Testis (tissue), 3 donors: Measurements from ENCODE around the gene KLK12. TPM values are rescaled to one million over a fixed set of nuclear protein-coding genes. Genes with fewer than 3 reads are reported as not detected.

ENCODE experiments used
- DNase-seq: peaks from one replicate; pipeline ENCODE4 v3.0.0-alpha.2; 2019
- H3K27ac ChIP-seq, 2 donors: fragments of 200-600 bp; sonication (generic); one replicate each; pipeline ENCODE4 v1.5.1; 2019
- H3K27me3 ChIP-seq: fragments of 200-600 bp; sonication (generic); one replicate; pipeline ENCODE4 v1.5.1; 2019
- H3K36me3 ChIP-seq: fragments of 200-600 bp; sonication (generic); one replicate; pipeline ENCODE4 v1.5.1; 2017; ENCODE audit warnings: low read depth; ENCODE audit errors: missing control alignments
- H3K4me1 ChIP-seq: fragments of 200-600 bp; sonication (generic); one replicate; pipeline ENCODE4 v1.5.1; 2019
- H3K4me3 ChIP-seq, 2 donors: fragments of 200-600 bp; sonication (generic); one replicate each; pipeline ENCODE4 v1.5.1; 2017 to 2019
- H3K9me3 ChIP-seq: fragments of 200-600 bp; sonication (generic); one replicate; pipeline ENCODE4 v1.5.1; 2017
- POLR2A ChIP-seq: fragments of 450-650 bp; IDR thresholded peaks from one replicate; pipeline ENCODE4 v1.6.1; 2017; ENCODE audit warnings: antibody characterized with exemption, mild to moderate bottlenecking, moderate library complexity
- WGBS, 2 donors: methylation state at CpG; one replicate each; pipeline ENCODE4 v1.1.5; 2018; 5-methylcytosine and 5-hydroxymethylcytosine counted together
- intact Hi-C: fragments of 100-400 bp; cut with DNase I; formaldehyde crosslinking; loops from one replicate; pipeline ENCODE4 v1.15.1; 2023; ENCODE audit warnings: low total_unique reads
- polyA plus RNA-seq: library from polyadenylated mRNA; stranded (reverse); fragments of 350-450 nt; fragmentation: Illumina TruSeq; extraction: RNeasy Lipid Tissue Mini Kit (QIAGEN cat#74804); gene quantifications from one replicate; pipeline ENCODE4 v1.2.3, GENCODE V29; 2014; ENCODE audit warnings: low read depth, low replicate concordance; ENCODE audit not compliant: insufficient read depth
- total RNA-seq, 2 donors: library from RNA; depleted of rRNA; stranded (reverse); fragments of >200 nt; gene quantifications; one replicate each; pipeline ENCODE4 v1.2.3, GENCODE V29; 2016
- TF ChIP-seq, protein P1 (sequence below), 3 experiments: fragments of 450-650 bp in 2 of 3; fragments of 200-600 bp in 1 of 3; sonication (generic) in 1 of 3; IDR thresholded peaks; one replicate each; pipeline ENCODE4 v1.5.1; 2016 to 2019; ENCODE audit warnings: antibody characterized with exemption in 3 of 3, mild to moderate bottlenecking in 2 of 3, moderate library complexity in 1 of 3

Gene KLK12
- total and polyA plus RNA-seq, 3 donors from 2014 or later = 0.47 to 1.3 TPM; not detected in 1

DNA sequence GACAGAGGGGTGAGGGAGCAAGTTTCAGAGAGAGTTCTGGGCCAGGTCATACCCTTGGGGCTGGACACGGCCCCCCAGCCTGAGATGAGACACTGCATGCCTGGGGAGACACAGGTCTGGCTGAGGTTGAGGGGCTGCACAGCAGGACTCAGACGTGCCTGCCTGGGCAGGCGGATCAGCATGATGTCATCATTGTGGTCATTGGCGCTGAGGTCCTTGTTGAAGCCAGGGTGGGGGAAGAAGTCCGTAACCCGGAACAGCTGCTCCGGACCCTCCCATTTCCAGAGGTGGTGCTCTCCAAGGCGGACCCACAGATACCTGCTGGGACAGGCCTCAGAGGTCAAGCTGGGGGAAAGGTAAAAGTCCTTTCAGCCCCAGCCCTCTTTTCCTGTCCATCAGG is 28.4 kb downstream of the KLK12 start:
- Histone ChIP-seq H3K27me3 (no peaks in the 10 kb centered on the region), H3K4me3 (no peak overlapping the region), H3K36me3 (no peaks in the 10 kb centered on the region), H3K9me3 (no peaks in the 10 kb centered on the region), H3K4me1 (no peaks in the 10 kb centered on the region), H3K27ac (no peak overlapping the region)
- no peak for TF ChIP-seq POLR2A
- TF ChIP-seq, protein P1, sequence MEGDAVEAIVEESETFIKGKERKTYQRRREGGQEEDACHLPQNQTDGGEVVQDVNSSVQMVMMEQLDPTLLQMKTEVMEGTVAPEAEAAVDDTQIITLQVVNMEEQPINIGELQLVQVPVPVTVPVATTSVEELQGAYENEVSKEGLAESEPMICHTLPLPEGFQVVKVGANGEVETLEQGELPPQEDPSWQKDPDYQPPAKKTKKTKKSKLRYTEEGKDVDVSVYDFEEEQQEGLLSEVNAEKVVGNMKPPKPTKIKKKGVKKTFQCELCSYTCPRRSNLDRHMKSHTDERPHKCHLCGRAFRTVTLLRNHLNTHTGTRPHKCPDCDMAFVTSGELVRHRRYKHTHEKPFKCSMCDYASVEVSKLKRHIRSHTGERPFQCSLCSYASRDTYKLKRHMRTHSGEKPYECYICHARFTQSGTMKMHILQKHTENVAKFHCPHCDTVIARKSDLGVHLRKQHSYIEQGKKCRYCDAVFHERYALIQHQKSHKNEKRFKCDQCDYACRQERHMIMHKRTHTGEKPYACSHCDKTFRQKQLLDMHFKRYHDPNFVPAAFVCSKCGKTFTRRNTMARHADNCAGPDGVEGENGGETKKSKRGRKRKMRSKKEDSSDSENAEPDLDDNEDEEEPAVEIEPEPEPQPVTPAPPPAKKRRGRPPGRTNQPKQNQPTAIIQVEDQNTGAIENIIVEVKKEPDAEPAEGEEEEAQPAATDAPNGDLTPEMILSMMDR (IDR thresholded peaks at IDR 0.05) = no peak
- intact Hi-C loops = no loop called here
- no peak for DNase-seq
- 62 to 66% methylated on average over 7 to 8 of the region's 8 CpGs for WGBS, 2 donors

DNA sequence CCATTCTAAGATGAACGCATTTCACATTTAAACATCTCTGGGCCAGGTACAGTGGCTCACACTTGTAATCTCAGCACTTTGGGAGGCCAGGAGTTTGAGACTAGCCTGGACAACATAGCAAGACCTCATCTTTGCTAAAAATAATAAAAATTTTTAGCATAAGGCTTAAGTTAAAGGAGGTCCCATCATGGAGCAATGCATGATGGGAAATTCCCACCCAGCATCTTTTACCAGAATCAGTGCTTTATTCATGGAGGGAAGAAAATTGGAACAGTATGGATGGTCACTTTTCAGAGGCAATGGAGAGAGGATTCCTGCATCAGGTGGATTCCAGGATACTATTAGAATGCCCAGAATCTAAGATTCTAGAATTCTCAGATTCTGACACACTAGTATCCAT is 29.6 kb downstream of the KLK12 start:
- 78 to 90% methylated on average over 1 of the region's 1 CpG for WGBS, 2 donors

DNA sequence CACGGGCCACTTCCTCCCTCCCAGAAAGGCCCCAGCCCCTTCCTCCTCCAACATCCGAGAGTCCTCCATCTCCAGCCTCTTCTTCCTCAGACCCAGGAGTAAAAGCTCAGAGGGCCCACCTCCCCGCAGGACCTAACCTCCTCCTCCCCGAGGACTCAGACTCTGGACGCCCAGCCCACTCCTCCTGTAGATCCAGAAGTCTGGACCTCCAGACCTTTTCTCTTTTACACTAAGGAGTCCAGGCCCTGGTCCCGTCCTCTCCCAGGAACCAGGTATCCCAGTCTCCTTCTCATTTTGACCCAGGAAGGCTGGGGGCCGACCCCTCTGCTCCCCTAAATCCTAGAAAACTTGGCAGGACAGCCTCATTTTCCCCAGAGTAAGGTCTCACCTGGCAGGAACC is 31.5 kb downstream of the KLK12 start:
- H3K27ac ChIP-seq = no peak overlapping the region
- DNase-seq = no peak
- 61 to 69% methylated on average over 7 of the region's 7 CpGs for WGBS, 2 donors
- H3K4me1 ChIP-seq = no peaks in the 10 kb centered on the region
- peak overlapping the region; percentile 26 to 42 for H3K4me3 ChIP-seq
- no peaks in the 10 kb centered on the region for H3K36me3 ChIP-seq
- intact Hi-C loops = no loop called here
- H3K27me3 ChIP-seq = no peaks in the 10 kb centered on the region
- TF ChIP-seq POLR2A = no peak
- TF ChIP-seq, protein P1 (IDR thresholded peaks at IDR 0.05) = no peak
- H3K9me3 ChIP-seq = no peaks in the 10 kb centered on the region

More for the DNA sequence above, 29.6 kb downstream of the KLK12 start:
- Histone ChIP-seq H3K36me3 (no peaks in the 10 kb centered on the region), H3K4me3 (no peak overlapping the region), H3K9me3 (no peaks in the 10 kb centered on the region), H3K27me3 (no peaks in the 10 kb centered on the region), H3K27ac (no peak overlapping the region), H3K4me1 (no peaks in the 10 kb centered on the region)
- intact Hi-C loops = no loop called here
- TF ChIP-seq, protein P1 (IDR thresholded peaks at IDR 0.05) = no peak
- no peak for TF ChIP-seq POLR2A
- DNase-seq = no peak

DNA sequence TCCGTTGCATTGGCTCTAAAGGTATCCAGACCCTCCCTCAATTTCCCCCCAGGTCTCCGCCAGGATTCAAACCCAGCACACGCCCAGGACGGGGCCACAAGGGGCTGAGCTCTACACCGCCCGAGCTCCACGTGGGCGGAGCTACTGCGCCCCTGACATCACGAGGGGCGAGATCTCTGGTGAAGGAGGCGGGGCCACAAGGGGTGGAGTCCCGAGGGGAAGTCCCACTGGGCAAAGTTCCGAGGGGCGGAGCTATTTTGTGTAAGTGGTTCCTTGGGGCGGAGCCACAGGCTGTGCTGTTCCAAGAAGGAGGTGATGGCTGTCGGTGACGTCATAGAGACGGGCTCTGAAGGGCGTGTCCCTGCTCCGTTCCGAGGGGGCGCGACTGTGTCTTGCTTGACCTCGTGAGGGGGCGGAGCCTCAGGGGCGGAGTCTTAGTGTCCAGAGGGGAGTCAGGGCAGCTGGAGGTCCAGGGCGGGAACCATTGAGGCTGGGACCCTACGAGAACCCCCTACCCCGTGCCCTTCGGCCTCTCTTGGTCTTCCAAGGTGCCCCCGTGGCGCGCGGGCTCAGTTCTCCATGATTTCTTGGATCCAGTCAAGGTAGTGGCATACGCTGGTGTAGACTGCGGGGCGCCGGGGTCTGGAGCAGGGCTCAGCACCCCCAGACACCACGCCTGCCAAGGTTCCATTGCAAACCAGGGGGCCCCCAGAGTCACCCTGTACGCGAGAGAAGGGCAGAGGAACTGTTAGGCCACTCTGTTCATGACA is 32.1 kb downstream of the KLK12 start:
- H3K27ac ChIP-seq = no peak overlapping the region
- no peaks in the 10 kb centered on the region for H3K9me3 ChIP-seq
- no peaks in the 10 kb centered on the region for H3K27me3 ChIP-seq
- intact Hi-C loops = no loop called here
- TF ChIP-seq, protein P1 (IDR thresholded peaks at IDR 0.05) = no peak
- TF ChIP-seq POLR2A = no peak
- no peaks in the 10 kb centered on the region for H3K4me1 ChIP-seq
- no peaks in the 10 kb centered on the region for H3K36me3 ChIP-seq
- peak overlapping the region; percentile 26 to 42 for H3K4me3 ChIP-seq
- 54 to 60% methylated on average over 26 to 42 of the region's 42 CpGs for WGBS, 2 donors
- DNase-seq = peak; percentile 89

DNA sequence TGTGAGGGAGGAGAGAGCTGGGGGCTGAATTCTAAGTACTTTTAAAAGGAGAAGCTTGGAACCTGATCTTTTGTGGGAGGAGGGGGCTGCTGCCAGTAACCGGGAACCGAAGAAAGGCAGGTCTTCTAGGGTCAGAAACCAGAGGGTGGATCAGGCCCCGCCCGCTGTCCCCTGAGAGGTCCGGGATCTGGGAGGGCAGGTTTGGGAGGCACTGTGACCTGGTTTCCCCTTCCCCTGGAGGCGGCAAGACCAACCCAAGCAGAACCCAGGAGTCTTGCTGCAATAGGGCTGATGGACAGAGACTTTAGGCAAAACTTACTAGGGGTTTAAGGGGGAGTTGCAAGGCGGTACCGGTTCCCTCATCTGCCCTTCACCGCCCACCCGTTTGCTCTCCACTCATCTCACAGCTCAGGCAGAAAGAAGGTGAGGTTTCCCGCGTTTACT is 32.7 kb downstream of the KLK12 start:
- H3K27ac ChIP-seq = no peak overlapping the region
- H3K4me1 ChIP-seq = no peaks in the 10 kb centered on the region
- no peak for DNase-seq
- no peaks in the 10 kb centered on the region for H3K27me3 ChIP-seq
- no peaks in the 10 kb centered on the region for H3K36me3 ChIP-seq
- H3K4me3 ChIP-seq = peak overlapping the region; percentile 26 to 42
- intact Hi-C loops = no loop called here
- no peaks in the 10 kb centered on the region for H3K9me3 ChIP-seq
- TF ChIP-seq POLR2A = no peak
- TF ChIP-seq, protein P1 (IDR thresholded peaks at IDR 0.05) = no peak
- 20 to 24% methylated on average over 12 of the region's 12 CpGs for WGBS, 2 donors
